Stimulated activated CD8-positive, alpha-beta memory T cell treated with anti-CD3 and anti-CD28 coated beads, Interleukin-7, amount 100 ng/mL, for 24 hours (primary cell): ENCODE measurements around the gene TEX36.
"Not testable (repeated sequence)": the region's sequence is repeated elsewhere in the genome, so short reads cannot be mapped to it uniquely, and the experiment has no call there.

Experiments used
- DNase-seq: peaks from one replicate; pipeline ENCODE4 v3.0.0-alpha.2; 2020; ENCODE audit warnings: low read depth

TEX36 gene, protein sequence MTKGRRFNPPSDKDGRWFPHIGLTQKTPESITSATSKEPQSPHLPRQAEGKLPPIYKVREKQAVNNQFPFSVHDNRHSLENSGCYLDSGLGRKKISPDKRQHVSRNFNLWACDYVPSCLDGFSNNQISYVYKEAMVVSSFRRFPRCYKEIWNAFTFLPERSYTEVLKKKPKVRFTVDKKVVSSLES

DNA sequence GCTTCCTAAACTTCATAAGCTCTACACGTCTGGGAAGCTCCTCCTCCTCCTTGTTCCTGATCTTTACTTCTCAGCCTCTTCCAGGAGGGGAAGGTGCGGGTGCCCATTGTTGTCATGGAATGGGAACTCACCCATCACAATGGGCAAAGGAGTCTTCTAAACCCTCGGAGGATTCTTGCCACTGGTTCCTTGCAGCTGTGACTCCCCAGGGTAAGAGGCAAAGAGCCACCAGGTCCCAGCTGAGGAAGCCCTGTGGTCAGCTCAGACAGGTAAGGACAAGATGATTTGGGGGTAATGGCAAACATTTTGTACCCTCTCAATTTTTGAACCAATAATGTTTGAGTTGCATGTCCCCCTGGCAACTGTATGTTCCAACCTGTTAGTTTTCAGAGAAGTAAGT, at the start of gene TEX36:
Gene TEX36, minus strand, starts transcription at position 101 of the 400 bp plus-strand sequence. CDS start 174 bp downstream, outside the sequence.
- DNase-seq, result no peak

DNA sequence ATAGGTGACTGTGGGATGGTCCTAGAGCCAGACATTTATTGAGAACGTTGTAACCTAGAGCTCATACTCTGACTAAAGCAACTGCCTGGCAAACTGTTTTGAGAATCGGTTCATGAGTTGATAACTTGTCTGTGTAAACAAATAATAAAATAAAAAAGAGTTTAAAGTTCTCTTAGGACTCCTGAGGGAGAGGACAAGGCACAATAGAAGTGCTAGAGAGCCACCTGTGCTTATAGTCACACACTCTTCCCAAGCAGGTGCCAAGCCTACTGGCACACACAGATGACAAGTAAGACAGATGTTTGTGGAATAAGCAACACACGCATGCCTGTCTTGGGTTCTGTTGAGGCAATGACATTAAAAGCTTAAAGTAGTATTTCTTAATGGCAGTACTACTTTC, 44.5 kb upstream of the TEX36 start:
- no peak for DNase-seq

DNA sequence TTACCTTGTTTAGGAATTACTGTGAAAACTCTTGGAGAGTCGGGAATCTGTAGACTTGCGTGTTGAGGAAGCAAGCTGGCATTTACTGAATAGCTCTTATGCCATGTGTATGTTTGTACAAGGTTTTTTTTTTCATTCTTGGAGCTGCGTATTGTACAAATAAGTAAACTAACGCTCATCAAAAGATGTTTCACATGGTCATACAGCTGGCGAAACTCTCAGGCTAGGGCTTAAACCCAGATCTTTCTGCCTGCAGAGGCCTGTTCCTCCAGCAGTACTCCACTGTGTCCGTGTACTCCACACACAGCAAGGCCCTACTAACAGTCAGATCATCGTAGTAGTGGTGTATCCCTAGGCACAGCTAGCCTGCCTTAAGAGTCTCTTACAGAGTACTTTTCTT, 44.0 kb upstream of the TEX36 start:
- DNase-seq, result no peak

DNA sequence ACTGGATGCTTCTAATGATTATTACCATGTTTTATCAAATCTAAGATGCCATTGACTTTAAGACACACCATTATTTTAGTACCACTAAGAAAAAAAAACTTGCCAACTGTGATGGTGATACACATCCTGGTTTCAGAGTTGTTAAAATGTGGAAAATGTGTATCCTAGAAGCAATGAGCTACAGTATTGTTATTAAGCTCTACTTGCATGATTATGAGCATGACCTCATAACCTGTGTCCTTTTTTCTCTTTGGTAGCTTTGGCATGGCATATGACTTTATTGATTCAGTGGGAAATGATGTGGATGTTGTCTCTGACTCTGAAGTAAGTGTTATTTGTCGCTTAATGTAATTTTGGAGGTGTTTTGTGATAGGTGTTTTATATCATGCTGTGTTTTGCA, 39.8 kb upstream of the TEX36 start:
- DNase-seq, result no peak

DNA sequence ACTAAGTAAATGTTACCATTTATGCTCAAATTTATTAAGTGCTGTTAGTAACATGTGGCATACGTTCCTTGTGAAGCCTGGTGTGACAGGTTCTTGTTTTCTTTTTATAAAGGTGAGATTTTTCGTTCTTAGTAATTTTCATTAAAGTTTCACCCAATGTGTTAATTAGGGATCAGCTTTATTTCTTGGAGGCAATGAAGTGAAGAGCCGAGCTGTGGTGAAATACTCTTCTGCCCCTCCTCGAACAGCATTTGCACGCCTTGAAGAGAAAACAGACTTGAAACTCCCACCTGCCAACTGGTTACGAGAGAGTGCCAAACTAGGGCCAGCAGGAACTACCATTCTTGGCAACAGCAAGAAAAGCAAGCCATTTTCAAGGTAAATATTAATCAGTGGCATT, 38.1 kb upstream of the TEX36 start:
- no peak for DNase-seq

DNA sequence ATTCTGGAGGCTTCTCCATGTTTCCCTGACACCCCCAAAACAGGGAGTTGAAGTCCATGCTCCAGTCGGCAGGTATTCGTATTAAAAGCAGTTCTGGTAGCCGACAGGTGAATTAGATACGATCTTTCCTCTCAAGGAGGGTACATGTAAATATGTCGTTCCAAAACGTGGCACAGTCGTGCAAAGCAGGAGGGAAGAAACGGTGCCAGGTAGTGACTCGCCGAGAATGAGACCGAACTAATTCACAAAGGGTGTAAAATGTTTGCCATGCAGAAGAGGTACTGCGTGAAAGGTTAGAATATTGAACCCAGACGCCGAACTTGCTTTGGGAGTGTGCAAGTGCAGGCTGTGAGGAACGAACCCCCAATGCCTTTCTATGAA, 37.0 kb upstream of the TEX36 start:
- DNase-seq, result no peak

DNA sequence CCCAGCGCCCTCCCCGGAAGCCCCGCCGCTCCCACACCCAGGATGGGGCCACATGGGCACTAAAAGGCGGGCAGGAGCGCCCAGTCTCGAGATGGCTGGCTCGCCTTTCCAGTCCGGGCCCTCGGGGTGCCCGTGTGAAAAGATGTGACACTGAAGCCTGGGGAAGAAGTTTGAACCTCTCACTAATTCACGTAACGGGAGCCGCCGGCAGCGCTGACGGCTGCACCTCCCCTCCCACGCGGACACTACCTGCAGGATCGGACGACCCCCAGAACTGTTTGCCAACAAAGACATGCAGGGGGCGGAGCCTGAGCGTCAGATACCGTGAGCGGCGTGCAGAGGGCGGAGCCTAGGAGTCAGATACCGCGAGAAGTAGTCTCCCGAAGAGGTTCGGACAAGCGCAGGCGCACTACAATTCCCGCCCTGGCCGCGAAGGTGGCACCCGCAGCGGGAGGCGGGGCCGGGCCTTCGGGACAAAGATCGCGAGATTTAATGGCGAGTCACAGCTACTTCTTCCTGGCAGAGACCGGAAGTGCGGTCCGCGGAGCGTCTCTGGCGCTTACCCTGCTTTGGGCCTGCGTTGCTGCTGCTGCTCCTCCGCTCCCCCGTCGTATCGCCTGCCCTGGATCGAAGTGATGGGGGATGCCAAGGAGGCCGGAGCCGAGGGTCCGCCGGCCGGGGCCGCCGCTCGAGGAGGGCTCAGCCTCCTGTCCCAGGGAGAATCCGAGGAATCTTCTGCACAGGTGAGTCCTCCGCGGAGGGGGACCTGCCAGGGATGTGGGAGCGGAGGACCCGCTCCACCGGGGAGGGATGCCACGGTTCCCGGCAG, 36.4 kb upstream of the TEX36 start, which contains the start of gene EDRF1:
Gene EDRF1, plus strand, starts transcription at position 537 of the 829 bp plus-strand sequence. Its CDS starts 99 bp downstream, at position 636.
- DNase-seq, result peak; percentile 98

DNA sequence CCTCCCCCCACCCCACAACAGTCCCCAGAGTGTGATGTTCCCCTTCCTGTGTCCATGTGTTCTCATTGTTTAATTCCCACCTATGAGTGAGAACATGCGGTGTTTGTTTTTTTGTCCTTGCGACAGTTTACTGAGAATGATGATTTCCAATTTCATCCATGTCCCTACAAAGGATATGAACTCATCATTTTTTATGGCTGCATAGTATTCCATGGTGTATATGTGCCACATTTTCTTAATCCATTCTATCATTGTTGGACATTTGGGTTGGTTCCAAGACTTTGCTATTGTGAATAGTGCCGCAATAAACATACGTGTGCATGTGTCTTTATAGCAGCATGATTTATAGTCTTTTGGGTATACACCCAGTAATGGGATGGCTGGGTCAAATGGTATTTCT, 31.8 kb upstream of the TEX36 start:
- not testable (repeated sequence) for DNase-seq

DNA sequence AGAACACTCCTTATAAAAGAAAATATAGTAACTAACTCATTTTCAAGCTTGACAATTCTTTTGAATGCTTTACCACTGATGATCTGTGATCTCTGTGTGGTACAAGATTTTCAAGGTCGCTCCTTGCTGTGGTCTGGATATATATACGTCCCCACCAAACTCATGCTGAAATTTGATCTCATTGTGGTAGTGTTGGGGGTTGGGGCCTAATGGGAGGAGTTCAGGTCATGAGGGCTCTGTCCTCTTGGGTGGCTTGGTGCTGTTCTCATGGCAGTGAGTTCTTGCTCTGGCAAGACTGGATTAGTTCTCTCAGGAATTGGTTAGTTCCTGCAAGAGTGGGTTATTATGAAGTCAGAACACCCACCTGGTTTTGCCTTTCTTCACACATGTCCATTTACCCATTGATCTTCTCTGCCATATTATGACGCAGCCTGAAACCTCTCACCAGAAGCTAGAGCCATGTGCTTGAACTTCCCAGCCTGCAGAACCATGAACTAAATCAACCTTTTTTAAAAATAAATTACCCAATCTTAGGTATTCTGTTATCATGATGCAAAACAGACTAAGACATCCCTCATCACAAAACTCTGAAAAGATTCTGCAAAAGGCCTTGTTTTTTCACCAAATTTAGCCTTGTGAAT, 28.3 kb upstream of the TEX36 start:
- DNase-seq, result no peak

DNA sequence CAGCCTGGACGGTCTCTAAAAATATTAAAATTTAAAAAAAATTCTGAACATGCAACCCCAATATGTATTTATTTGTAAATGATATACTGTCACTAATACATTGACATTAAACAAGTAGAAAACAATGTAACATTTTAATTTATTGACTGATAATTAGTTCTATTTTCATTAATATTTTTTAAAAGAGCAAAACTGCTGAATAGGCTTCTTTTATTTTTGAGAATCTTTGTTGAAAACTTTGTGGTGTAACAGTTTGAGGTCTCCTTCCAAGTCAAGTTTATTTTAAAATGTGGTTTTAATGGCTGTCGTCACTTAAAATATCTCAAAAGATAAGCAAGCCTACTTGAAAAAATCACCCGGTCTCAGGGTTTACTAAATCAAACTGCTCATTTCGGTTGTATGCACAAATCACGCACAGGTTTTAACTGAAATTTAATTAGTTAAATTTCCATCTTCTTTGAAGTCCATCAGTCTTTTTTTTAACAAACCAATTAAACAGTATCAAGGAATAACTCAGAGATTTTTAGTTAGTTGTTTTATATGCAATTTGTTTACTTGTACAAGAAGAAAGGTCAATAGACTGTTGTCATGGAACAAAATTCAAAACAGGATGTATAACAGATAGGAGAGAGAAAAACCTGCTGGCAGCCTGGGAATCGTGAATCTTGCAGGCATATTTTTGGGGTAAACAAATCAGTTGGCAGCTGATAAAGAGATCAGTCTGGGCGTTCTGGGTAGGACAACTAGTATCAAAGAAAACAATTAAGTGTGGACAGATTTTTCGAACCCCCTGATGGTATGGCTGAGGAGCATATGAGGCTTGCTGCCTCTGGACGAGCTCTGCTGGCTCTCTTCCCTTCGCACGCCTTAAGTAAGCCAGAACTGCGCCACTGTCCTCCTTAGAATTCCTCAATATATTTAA, 26.9 kb upstream of the TEX36 start:
- no peak for DNase-seq

DNA sequence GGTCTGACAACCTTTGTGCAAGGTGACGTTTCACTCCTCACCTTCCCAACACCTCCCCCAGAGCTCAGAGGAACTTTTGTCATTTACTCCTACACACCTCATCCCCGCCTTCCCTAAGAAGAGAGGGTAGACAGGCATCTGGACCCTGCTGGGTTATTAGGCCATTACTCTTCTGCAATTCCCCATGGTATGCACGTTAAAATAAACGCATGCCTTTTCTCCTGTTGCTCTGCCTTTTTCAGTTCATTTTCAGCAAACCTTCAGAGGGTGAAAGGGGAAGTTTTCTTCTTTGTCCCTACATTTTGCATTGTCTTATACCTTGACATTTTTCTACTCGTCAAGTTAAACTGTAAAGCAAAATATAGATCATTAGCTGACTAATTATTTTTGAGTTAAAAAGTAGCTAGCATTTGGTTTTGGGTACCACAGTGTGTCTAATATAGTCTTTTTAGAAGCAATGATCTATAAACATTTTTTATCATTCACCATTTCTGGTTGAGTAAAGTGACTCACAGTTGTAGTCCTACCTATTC, 26.1 kb upstream of the TEX36 start:
- DNase-seq, result no peak

DNA sequence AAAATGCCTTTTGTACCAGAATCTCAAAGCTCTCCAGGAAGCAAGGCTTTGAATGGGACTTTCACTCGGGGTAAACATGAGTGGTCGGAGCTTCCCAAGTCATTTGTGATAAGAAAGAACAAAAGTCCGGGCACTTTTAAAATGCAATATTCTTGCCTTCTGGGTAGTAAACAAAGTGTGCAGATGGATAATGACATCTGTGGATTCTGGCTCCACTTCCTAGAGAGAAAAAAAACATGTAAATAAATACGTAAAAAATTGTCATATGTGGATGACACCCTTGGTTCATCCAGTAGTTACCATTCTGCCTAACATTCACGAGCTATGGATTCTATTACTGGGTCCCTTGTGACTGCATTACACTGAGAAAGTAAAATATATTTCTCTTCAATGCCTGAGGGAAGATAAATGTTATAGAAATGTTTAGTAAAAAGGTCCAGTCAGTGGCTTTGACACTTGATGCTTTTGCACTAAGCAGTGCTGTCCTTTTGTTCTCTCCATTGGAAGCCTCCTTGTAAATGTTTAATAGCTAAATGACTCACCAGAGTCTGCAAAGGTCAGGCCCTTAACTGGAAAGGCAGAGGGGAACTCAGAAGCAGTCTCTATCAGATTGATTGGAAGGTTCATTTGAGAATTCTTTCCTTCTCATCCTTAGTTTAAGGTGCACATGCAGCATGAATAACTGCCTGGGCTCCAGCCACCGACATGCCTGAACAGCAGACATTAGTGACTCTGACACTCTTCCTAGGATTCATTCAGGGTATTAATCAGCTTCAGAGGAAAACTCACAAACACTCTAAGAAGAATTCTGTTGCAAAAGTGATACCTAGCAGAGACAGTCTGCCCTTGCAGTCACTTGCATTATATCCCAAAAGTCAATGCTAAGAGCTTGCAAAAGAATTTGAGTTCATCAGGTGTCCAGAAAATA, 24.8 kb upstream of the TEX36 start:
- no peak for DNase-seq

DNA sequence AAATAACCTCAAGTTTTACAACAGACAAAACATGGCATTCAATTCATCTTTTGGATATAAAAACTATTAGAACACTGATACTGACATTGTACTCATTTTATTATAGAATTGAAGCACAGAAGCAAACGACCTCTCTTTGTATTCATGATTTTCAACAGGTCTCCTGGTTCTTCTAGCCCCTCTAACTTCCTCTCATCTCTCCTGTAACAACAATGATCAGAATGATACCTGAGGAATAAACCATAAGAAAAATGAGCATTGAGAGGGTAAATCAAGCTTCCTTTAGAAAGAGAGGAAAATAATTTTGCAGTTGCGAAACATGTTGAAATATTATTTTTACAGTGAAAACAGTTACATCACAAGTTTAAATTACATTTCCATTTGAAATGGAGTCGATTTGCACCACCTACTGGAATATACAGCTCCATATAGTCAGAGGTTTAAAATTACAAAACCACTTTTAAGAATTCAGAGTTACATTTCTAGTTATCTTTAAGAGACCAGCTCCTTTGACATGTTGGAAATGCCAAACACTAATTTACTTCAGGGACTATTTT, 17.5 kb upstream of the TEX36 start:
- DNase-seq, result no peak

DNA sequence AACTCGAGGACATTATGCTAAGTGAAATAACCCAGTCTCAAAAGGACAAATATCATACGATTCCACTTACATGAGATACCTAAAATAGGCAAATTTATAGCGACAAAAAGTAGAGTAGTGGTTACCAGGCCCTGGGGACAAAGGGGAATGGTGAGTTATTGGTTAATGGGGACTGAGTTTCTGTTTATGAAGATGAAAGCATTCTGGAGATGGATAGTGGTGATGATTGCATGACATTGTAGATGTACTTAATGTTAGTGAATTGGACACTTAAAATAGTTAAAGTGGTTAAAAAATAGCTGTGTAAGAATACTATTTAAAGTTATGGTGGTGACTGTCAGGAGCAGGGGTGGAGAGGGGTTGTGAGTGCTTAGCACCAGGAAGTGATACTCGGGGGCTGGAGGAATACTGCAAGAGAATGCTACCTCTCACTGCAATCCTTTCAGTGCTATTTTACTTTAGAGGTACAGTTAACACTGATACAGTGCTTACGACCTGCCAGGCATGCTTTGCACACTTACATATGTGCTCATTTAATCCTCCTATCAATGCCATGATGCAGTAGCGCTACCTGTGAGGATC, 16.7 kb upstream of the TEX36 start:
- DNase-seq, result no peak

DNA sequence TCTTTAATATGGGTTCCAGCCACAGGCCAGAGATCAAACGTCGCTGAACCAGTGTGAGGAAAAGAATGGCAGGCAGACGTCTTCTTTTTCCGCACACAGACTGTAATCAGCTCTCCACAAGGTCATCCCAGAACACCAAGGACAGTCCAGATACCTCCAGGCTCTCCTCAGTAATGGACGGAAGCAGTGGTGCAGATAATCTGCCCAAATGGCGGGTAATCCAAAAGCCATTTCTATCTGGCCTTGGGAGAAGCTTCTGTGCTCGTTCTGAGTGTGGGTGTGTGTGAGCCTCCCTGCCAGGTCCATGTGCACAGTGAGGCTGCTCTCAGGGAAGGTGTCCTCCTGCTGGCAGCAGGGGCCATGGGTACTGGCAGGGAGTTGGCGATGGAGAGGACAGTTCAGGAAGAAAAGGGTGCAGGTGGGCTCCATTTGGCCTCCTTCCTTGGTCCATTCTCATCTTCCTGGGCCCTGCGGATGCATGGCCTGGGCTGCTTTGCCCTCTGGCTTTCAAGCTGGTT, 15.6 kb upstream of the TEX36 start:
- no peak for DNase-seq

DNA sequence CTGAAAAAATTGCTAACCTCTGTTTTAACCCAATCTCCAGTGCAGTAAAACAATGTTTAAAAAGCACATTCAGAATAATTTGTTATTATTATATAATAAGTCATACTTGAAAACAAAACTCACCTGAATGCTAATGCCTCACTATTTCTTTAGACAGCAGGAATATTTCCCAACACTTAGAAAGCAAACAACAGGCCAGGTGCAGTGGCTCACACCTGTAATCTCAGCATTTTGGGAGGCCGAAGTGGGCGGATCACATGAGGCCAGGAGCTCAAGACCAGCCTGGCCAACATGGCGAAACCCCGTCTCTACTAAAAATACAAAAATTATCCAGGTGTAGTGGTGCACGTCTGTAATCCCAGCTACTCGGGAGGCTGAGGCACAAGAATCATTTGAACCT, 13.9 kb upstream of the TEX36 start:
- not testable (repeated sequence) for DNase-seq

DNA sequence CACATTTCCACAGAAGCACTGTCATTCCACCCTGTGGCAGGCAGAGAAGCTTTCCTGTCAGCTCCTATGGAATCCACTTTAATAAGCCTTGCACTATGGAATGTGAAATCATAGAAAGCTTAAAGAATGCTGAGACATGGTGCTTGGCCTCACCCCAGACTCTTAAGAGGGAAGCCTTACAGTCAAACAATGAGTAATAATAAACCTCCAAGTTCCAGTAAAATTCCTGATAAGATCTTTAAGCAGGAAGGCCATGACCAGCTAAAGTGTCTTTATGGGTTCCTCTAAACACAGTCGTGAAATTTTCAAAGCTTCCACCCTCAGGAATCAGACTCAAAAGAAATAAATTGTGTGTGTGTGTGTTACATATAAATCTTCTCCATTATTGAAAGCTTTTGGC, 11.9 kb upstream of the TEX36 start:
- DNase-seq, result no peak

DNA sequence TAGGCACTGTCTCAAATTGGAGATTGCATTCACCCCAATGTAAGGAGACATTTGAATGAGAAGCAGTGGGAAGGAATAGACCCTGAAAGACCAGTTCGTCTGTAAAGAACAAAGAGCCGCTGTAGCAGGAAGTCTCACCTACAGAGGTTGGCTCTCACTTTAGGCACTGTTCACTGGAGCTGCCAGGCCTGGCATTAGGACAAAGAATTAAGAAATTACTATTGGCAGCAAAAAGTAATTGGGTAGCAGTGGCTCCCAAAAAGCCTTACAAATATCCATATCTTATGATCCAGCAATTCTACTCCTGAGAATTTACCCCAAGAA, 10.5 kb upstream of the TEX36 start:
- DNase-seq, result no peak

DNA sequence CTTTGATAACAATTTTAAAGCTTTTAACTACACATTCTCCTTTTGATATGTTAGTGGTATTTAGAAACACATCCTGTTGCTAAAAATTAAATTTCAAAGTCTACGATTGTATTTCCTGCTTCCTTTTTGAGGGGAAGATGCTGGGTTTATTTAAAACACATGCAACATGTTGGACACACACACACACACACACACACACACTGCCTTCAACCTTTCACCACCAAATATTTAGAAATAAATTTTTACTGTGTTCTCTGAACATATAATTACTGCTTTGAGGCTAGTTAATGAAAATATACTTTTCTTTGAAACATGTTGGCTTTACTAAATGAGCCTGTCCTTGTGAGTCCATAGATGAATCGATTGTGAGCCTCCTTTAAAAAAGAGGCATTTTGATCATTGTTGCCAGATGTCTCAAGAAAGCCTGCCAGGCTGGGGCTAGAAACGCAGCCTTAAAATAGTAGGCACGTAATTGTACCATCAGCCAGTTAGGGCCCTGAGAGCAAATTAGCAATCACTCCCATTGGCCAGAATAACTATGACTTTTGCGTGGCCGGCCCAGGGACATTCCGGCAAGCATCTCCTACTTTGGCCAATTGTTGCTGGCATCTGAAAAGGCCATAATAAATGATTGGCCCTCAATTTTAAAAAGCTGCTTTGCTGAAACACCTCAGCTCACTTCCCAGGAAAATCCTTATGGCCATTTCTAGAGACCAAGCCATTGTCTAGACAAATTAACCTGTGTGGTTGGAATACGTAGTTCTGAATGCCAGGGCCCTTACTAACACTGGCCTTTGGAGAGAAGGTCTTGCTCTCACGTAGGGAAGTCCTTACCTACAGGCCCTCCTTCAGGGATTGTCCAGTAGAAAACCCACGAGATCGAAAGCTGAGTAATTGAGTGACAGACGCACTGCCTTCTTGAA, 9.9 kb upstream of the TEX36 start:
- no peak for DNase-seq
